Activated T-helper 1 cell treated with Interleukin-2 at 50 U/mL for 16 hours (primary cell): ENCODE measurements around the gene NXN.
"Not testable (repeated sequence)": the region's sequence is repeated elsewhere in the genome, so short reads cannot be mapped to it uniquely, and the experiment has no call there.

Experiments
- DNase-seq: peaks from one replicate; pipeline ENCODE4 v3.0.0-alpha.2; 2020; ENCODE audit warnings: low read depth

NXN gene

DNA sequence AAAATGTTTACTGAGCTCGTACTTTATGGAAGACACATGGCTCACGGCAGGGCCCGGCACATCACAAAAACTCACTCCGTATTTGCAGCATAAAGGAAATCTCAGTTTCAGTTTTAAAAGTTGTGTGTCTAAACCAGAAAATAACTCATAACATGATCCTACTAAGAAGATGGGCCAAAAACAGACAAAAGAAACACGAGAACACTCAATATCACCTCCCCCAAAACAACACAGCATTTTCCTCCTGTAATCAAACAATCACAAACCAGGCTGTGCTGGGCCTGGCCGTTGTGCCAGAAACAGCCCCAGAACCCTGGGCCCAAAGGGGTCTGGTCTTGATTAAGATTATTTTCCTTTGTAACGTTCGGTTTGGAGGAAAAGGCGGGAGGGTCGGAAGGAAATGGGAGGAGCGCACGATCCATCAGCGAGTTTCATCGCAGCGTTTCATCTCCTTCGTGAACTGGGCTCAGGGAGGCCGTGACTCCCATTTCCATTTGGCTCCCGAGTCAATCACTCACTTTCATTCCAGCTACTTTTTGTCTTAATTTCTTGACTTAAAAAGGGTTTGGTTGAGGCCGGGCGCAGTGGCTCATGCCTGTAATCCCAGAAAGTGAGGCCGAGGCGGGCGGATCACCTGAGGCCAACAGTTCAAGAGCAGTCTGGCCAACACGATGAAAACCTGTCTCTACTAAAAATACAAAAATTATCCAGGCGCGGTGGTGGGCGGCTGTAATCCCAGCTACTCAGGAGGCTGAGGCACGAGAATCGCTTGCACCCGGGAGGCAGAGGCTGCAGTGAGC is 61.4 kb downstream of the NXN start:
- no peak for DNase-seq

DNA sequence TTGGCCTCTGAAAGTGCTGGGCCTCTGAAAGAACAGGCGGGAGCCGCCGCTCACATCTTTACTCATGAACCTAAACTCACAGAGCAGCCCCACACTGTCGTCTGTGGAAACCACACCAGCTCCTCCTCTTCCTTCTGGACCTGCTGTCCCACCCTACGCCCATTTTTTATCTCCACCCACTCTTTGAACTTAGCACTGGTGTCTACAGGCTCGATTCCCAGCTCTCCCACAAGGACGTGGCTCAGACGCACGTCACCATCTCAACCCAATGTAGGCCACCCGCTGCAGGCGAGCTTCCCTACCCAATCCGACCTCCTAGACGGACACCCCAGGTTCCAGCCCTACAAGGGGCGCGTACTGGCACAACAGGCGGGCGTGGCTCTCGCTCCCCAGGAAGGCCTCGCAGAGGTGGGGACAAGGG is 62.2 kb downstream of the NXN start:
- DNase-seq = no peak

- no peak for DNase-seq
Measured at GRCh38 chr17:916315-916714, 63.3 kb downstream of the NXN start.

DNA sequence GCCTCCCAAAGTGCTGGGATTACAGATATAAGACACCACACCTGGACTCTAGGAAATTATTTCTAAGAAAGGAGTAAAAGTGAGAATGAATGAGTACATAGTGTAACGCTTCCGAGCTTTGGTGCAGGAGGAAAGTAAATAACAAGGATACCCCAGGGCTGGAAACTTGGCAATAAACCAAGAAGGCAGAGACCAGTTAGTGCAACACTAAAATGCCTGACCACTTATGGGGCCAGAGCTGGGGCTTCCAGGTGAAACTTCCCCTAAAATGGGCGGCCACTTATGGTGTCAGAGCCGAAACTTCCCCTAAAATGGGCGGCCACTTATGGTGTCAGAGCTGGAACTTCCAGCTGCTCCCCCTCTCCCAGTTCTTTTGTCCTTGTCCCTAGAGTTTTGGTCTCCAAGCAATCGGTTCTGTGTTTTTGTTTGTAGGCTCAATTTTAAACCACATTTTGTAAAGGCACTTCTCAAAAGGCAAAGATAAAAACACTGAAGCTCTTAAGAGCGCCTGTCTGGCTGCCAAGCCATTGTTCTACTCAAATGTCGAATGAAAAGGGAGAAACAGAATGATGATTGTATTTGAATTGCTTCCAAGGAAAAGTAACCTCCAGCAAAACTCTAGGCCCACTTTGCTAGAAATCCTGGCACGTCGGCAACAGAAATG is 63.9 kb downstream of the NXN start:
- no peak for DNase-seq

GRCh38 chr17:914561-914960 is 65.0 kb downstream of the NXN start:
- no peak for DNase-seq

DNA sequence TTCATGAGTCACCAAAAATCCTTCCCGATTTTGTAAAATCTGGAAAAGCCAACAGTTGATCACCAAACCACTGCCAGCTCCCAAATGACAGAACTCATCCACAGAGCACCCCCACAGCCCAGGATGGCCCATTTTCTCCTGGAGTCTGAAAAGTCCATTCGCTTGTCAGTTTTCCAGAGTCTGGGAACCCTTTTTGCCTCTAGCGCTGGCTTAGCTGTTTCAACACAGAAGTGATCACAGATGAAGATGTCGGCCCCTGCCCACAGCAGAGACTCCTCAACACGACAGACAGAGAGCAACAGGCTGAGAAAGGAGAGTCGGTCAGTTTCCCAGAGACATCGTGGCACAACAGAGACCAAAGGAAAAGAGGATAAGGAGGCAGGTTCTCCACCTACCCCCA is 66.4 kb downstream of the NXN start:
- DNase-seq = no peak

DNA sequence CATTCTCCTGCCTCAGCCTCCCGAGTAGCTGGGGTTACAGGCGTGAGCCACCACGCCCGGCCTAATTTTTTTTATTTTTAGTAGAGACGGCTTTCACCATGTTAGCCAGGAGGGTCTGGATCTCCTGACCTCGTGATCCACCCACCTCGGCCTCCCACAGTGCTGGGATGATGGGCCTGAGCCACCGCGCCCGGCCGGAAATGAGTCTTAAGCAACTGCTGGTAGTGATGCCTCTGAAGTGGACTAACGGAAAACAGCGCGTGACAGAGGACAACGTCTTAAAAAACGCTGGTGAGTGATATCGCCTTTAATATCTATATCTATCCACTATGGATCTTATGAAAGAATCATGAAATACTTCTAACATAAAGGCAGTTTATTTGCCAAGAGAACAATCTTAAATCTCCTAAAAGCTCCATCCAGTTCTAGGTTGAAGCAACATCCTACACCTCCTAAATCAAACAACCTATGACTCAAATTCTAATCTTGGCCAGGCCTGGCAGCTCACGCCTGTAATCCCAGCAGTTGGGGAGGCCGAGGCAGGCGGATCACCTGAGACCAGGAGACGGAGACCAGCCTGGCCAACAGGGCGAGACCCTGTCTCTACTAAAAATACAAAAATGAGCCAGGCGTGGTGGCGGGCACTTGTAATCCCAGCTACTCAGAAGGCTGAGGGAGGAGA is 69.8 kb downstream of the NXN start:
- DNase-seq = no peak

DNA sequence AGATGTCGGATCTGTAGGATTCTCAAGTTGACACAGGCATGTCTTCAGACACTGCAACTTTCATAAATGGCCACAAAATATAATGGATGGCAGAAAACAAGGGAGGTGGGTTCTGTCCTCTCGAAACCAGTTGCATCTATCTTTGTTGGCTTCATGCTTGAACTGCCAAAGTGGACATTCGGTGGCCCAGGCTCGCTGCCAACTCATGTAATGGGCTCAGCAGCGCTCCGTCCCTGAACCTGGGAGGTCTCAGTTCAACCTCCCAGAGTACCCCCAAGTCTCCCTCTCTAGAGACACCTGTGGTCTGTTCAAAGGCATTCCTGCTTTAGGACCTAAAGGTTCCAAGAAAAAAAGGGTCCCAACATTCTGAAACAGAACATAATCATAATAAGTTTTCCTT is 71.9 kb downstream of the NXN start:
- no peak for DNase-seq

- DNase-seq = not testable (repeated sequence)
Measured at GRCh38 chr17:905708-906107, 73.9 kb downstream of the NXN start.

GRCh38 chr17:903691-904481 is 75.7 kb downstream of the NXN start:
- DNase-seq = no peak

DNA sequence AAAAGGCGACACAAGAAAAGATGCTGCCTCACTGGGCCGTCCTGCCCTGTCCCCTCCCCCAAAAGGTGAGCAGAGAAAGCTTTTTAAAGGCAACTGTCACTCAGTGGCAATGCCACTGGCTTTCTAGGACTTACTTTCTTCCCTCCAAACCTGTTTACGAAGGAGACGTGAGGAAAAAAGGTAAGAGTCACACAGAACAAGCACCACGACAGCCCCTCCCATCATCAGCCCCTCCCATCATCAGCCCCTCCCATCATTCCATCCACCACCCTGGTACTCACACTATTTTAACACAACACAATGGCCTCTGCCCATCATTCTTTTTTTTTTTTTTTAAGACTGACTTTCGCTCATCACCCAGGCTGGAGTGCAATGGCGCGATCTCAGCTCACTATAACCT is 77.1 kb downstream of the NXN start:
- DNase-seq = no peak

GRCh38 chr17:901964-902363 is 77.6 kb downstream of the NXN start:
- DNase-seq = no peak

DNA sequence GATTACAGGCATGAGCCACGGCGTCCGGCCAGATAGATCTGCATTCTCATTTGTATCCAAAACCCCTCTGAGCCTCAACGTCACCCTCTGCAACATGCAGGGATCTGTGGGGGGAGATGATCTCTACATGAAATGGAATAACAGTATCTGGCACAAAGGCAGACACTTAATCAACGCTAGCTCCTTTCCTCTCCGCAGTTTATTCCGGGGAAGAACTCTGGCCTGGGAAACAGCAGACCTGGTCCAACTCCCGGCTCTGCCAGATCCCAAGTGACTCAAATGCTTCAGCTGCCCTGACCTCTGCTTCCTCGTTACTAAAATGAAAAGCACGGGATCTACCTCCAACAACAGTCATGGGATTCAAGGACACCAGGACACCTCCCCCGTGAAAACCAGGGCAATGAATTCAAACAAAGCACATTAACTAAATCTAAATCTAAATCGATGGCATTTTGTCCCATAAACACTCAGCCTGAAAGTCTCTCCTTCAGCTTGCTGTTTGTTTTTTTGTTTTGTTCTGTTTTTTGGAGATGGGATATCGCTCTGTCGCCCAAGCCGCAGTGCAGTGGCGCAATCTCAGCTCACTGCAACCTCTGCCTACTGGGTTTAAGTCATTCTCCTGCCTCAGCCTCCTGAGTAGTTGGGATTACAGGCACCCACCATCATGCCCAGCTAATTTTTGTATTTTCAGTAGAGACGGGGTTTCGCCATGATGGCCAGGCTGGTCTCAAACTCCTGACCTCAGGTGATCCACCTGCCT is 78.2 kb downstream of the NXN start:
- DNase-seq = no peak

GRCh38 chr17:900336-900934 is 79.1 kb downstream of the NXN start:
- no peak for DNase-seq

GRCh38 chr17:897970-898619 is 81.5 kb downstream of the NXN start:
- DNase-seq = no peak

DNA sequence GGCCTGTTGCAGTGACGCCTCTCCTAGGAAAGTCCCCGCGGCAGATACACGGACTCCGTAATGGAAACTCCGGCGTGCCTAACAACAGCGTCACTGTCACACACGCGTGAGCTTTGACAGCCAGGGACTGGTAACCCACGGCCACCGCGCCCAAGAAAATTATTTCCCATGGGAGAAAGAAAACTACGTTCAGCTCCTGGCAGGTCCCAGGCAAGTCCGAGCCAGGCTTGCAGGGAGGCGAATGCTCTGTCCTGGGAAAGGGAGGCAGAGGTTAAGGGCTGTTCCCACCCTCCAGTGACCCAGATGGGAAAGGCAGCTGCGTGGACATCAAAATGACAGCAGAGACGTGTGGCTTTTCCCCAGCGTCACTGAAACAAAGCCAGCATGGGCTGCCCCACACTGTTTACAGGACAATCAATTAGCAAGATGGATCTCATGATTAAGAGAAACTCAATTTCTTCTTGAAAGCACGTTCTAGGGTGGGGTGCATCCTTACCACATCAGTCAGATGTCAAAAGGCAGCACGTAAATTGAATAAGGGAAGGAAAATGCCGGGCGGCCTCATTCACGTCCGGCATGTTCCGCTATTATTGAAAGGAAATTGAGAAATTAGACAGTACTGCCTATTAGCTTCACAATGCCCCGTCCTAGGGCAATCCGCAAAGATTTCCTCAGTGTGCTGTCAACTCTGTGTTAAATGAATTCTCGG is 82.5 kb downstream of the NXN start:
- DNase-seq = no peak

DNA sequence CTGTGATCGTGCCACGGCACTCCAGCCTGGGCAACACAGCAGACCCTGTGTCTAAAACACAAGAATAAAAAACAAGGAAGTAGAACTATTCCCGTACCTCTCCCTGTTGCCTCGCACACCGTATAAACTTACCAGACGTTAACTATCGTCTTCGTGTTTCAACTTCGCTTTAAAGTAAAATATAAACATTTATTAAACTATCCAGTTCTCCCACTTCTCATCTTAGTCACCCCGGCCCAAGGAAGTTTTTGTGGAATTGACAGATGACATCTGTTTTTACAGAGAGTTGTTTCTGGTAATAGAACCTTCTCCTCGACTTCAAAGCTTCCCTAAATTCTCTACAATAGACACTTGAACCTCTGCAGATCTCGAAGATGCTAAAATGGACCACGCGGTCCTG is 83.1 kb downstream of the NXN start:
- no peak for DNase-seq

DNA sequence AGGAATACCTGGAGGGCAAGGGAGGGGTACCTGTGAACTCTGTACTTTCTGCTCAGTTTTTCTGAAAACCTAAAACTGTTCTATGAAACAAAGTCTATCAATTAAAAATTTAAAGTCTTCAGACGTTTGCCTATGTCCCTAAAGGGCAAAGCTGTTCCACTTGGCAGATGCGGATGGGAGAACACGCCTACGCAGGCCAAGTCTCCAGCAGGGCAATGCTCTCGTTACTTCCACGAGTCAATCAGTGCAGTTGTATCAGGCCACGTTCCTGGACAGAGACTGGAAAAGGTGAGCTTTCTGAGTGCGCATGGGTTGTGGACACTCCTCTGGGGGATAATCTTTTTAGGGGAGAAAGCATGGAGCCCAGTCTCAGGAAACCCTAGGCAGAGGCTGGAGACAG is 86.6 kb downstream of the NXN start:
- no peak for DNase-seq

DNA sequence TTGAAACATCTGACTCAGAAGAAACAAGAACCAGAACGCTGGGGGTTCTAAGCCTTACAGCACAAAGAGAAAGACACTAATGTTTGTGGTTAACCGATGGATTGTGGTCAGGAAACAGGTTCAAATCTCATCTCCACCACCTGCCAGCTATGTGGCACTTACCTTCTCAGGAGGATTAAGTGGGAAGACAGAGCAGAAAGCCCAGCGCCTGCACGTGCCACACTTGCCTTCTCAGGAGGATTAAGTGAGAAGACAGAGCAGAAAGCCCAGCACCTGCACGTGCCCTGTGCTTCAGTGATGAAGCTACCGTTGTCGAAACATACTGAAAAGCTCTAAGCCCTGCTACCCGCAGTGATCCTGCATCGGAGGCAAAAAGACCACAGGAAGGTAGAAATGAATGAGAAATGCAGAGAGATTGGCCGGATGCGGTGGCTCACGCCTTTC is 90.6 kb downstream of the NXN start:
- no peak for DNase-seq
